Psoas muscle (tissue), 8 donors: ENCODE data around the gene SPATA21. TPM values are rescaled to one million over a fixed set of nuclear protein-coding genes. Genes with fewer than 3 reads are reported as not detected.
"Not testable (repeated sequence)": the region's sequence is repeated elsewhere in the genome, so short reads cannot be mapped to it uniquely, and the experiment has no call there.

Experiments used
- ATAC-seq, 4 donors: fragments of 200-7000 bp; cut with Tn5 transposase; one replicate each; pipeline ENCODE4 v1.9.1; 2020; ENCODE audit warnings: moderate library complexity in 3 of 4, mild to moderate bottlenecking in 2 of 4
- DNase-seq, 2 donors: peaks; one replicate each; pipeline ENCODE4 v3.0.0-alpha.2; 2020
- H3K27ac ChIP-seq: fragments of 200-600 bp; one replicate; pipeline ENCODE4 v1.8.0; 2022
- H3K27me3 ChIP-seq, 3 donors: fragments of 200-600 bp in 1 of 3; one replicate each; pipeline versions ENCODE4 v1.6.1 to v1.8.0; 2013 to 2022; ENCODE audit warnings: low read length in 2 of 3, mild to moderate bottlenecking in 2 of 3, moderate library complexity in 1 of 3; ENCODE audit not compliant: insufficient read depth in 3 of 3
- H3K36me3 ChIP-seq, 2 donors: fragments of 200-600 bp in 1 of 2; one replicate each; pipeline versions ENCODE4 v1.6.1 to v1.8.0; 2013 to 2022; ENCODE audit warnings: low read depth in 1 of 2, mild to moderate bottlenecking in 1 of 2, moderate library complexity in 1 of 2; ENCODE audit not compliant: insufficient read depth in 1 of 2
- H3K4me1 ChIP-seq: fragments of 200-600 bp; one replicate; pipeline ENCODE4 v1.8.0; 2022
- H3K4me3 ChIP-seq: fragments of 200-600 bp; one replicate; pipeline ENCODE4 v1.8.0; 2022; ENCODE audit warnings: mild to moderate bottlenecking
- H3K9me3 ChIP-seq: fragments of 200-600 bp; one replicate; pipeline ENCODE4 v1.8.0; 2022
- WGBS, 3 donors: extraction: QIAGEN DNeasy Blood & Tissue Kit; methylation state at CpG; one replicate each; pipeline versions ENCODE4 v1.1.6 to v1.1.7; 2013; 5-methylcytosine and 5-hydroxymethylcytosine counted together
- intact Hi-C, 2 donors: fragments of 100-400 bp; cut with DNase I; formaldehyde crosslinking; loops; one replicate each; pipeline versions ENCODE4 v1.11.0 to v1.14.2; 2022
- polyA plus RNA-seq, 3 donors: library from polyadenylated mRNA; stranded (reverse); fragments of 200-250 nt; gene quantifications; one replicate each; pipeline ENCODE4 v1.2.3, GENCODE V29; 2013
- total RNA-seq, 4 donors: library from RNA; stranded (reverse); fragmentation: NEBNext Ultra II Directional in 2 of 4; extraction: Animal tissue kit (Norgen Biotek cat#: 25700) in 2 of 4; gene quantifications; one replicate each; pipeline versions ENCODE4 v1.2.1 to v1.2.4, GENCODE V29; 2021 to 2023
- TF ChIP-seq, protein P1 (sequence below): fragments of 200-600 bp; IDR thresholded peaks from one replicate; pipeline ENCODE4 v1.8.0; 2022; ENCODE audit warnings: antibody characterized with exemption
- donor health status: healthy with polysubstance abuse.
- donor health status: DM: no; HTN: no; CAD: no; lungs with moderate emphysema.
- donor health status: Bipolar disorder and iron deficiency.
- donor health status: healthy.
- donor health status: DM: yes; HTN: yes; CAD: no.
- donor health status: DM: no; HTN: no; CAD: no.
- donor health status: DM: no; HTN: no; CAD: no.
- donor health status: DM: yes; HTN: yes; CAD: no.

The SPATA21 gene
- total and polyA plus RNA-seq, 7 donors: 0.21 to 0.52 (median 0.44) TPM; not detected in 4

DNA sequence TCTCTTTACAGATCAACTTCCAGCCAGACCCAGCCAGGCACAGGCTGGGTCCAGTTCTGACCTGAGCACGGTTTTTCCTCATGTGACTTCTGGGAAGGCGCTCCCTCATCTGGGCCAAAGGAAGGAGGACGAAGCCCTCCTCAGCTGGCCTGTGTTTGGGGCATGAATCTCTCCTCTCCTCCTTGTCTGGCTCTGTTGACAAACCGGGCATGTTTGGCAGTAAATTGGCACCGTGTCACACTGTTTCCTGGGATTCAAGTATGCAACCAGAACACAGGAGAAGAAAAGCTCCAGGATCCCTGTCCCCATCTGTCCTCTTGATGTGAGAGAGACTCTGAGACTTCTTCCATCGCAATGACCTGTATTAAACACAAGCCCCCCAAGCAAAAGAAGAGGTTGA lies 21.6 kb upstream of the SPATA21 start:
- Histone ChIP-seq H3K27me3 (no peaks in the 10 kb centered on the region), H3K4me1 (no peaks in the 10 kb centered on the region), H3K4me3 (no peak overlapping the region), H3K36me3 (peaks cover 0 to 87% of the 10 kb centered on the region in 2 donors), H3K27ac (no peak overlapping the region), H3K9me3 (no peaks in the 10 kb centered on the region)
- ATAC-seq: no peak
- intact Hi-C loops: no loop called here
- TF ChIP-seq, protein P1, sequence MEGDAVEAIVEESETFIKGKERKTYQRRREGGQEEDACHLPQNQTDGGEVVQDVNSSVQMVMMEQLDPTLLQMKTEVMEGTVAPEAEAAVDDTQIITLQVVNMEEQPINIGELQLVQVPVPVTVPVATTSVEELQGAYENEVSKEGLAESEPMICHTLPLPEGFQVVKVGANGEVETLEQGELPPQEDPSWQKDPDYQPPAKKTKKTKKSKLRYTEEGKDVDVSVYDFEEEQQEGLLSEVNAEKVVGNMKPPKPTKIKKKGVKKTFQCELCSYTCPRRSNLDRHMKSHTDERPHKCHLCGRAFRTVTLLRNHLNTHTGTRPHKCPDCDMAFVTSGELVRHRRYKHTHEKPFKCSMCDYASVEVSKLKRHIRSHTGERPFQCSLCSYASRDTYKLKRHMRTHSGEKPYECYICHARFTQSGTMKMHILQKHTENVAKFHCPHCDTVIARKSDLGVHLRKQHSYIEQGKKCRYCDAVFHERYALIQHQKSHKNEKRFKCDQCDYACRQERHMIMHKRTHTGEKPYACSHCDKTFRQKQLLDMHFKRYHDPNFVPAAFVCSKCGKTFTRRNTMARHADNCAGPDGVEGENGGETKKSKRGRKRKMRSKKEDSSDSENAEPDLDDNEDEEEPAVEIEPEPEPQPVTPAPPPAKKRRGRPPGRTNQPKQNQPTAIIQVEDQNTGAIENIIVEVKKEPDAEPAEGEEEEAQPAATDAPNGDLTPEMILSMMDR: no peak
- WGBS, 3 donors: 58 to 75% (median 59%) methylated on average over 6 of the region's 6 CpGs
- DNase-seq: no peak

- intact Hi-C loops, H3K4me3 ChIP-seq, H3K27me3 ChIP-seq, ATAC-seq, DNase-seq, H3K9me3 ChIP-seq, H3K4me1 ChIP-seq, H3K27ac ChIP-seq: not testable (repeated sequence)
- WGBS, 3 donors: 91 to 95% (median 93%) methylated on average over 10 of the region's 10 CpGs
- peaks cover 0 to 97% of the 10 kb centered on the region in 2 donors for H3K36me3 ChIP-seq
Observed at GRCh38 chr1:16456151-16456550, 18.9 kb upstream of the SPATA21 start.

DNA sequence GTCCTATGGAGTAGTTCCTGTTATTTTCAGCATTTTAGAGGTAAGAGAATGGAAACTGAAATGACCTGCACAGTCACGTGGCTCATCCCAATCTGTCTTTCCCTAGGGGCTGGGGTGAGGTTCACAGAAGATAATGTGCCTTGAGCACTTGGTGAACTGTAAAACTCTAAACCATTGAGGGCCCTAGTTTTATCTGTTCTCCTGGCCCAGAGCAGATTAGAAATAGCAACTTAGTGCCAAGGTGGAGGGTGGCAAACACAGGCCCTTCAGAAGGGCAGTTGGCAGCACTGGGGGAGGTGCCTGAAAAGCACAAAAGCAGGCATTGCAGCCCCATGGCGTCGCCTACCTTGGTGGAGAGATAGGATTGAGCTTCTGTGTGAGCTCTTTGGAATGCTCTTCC lies 17.7 kb upstream of the SPATA21 start:
- H3K36me3 ChIP-seq: peaks cover 0 to 99% of the 10 kb centered on the region in 2 donors
- DNase-seq, H3K27ac ChIP-seq, ATAC-seq, intact Hi-C loops, H3K9me3 ChIP-seq, H3K4me3 ChIP-seq, H3K4me1 ChIP-seq, H3K27me3 ChIP-seq: not testable (repeated sequence)
- 68 to 83% (median 82%) methylated on average over 3 of the region's 3 CpGs for WGBS, 3 donors

DNA sequence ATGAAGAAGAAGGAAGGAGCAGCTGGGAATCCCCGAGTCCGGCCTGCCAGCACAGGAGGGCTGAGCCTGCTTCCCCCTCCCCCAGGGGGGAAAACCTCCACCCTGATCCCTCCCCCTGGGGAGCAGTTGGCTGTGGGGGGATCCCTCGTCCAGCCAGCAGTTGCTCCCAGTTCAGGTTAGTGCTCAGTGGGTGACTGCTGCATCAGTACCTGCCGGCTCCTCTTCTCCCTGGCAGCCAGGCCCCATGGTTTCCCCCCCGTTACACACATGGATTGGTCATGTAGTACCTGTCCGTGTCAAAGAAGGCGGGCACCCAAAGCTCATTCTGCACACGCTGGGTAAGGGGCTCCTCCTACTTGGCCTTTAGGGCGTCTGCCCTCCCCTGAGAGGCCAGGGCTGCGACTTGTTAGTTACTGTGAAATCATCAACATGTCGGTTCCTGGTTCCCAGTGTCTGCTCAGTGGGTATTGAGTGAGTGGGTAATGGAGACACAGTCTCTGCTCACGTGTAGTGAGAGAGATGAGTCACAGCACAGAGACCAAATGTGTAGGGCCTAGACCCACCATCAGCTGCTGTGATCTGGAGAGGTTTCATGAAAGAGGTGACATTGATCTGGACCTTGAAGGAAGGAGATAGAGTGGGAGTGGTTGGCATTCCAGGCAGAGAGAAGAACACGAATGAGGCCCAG lies 14.8 kb upstream of the SPATA21 start:
- WGBS, 3 donors: 74 to 84% (median 75%) methylated on average over 13 of the region's 13 CpGs
- no peaks in the 10 kb centered on the region for H3K27me3 ChIP-seq
- H3K36me3 ChIP-seq: peaks cover 0 to 99% of the 10 kb centered on the region in 2 donors
- H3K4me3 ChIP-seq: no peak overlapping the region
- TF ChIP-seq, protein P1: no peak
- no peak for DNase-seq
- H3K4me1 ChIP-seq: no peaks in the 10 kb centered on the region
- H3K27ac ChIP-seq: no peak overlapping the region
- no peak for ATAC-seq
- intact Hi-C loops: no loop called here
- no peaks in the 10 kb centered on the region for H3K9me3 ChIP-seq

DNA sequence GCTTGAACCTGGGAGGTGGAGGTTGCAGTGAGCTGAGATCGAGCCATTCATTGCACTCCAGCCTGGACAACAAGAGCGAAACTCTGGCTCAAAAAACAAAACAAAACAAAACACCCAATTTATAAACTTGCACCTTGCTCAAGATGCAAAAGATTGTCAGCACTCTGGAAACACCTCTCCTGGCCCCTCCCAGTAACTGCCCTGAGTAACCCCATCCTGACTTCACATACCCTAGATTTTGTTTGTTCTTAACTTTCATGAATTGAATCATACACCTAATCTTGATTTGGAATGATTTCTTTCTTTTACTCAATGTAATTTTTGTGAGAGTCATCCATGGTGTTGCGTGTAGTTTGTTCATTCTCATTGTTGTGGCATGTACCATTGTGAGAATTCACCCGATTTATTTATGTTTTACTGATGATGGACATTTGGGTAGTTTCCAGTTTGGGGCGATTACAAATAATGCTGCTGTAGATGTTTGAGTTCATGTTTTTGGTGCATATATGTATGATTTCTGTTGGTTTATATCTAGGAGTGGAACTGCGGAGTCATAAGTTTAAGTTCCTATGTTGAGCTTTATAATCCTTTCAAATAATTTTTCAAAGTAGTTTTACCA lies 13.7 kb upstream of the SPATA21 start:
- intact Hi-C loops: no loop called here
- TF ChIP-seq, protein P1: no peak
- no peaks in the 10 kb centered on the region for H3K9me3 ChIP-seq
- H3K27ac ChIP-seq: no peak overlapping the region
- H3K4me3 ChIP-seq: no peak overlapping the region
- no peaks in the 10 kb centered on the region for H3K4me1 ChIP-seq
- DNase-seq: no peak
- no peak for ATAC-seq
- peaks cover 0 to 98% of the 10 kb centered on the region in 2 donors for H3K36me3 ChIP-seq
- WGBS, 3 donors: 85 to 90% (median 89%) methylated on average over 6 of the region's 6 CpGs
- no peaks in the 10 kb centered on the region for H3K27me3 ChIP-seq
